Measurements from ENCODE around the gene SLC39A2.

SLC39A2 gene

GRCh38 chr14:21049271-21049673, 50.2 kb downstream of the SLC39A2 start:
- DNase-seq, result no peak

DNA sequence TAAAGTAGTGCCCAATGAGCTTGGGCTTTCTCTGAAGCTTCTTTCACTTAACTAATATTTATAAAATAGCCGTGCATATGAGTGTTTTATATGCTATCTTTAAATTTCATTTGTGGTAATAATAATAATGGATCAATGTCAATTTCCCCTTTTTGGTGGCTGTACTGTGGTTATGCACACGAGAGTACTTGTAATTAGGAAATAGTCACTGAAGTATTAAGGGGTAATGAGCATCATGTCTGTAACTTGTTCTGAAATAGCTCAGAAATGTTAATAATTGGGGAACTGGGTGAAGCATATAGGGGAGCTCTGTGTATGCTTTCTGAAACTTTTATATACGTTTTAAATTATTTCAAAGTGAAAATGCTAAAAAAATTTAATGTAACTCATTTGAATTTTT, 51.5 kb downstream of the SLC39A2 start:
- DNase-seq, result no peak

All from activated CD4-positive, alpha-beta T cell treated with anti-CD3 and anti-CD28 coated beads, Interleukin-2, amount 50 U/mL, for 48 hours (primary cell).